DND-41 (cell line): ENCODE measurements around the gene H2BW2.
"Not testable (repeated sequence)": the region's sequence is repeated elsewhere in the genome, so short reads cannot be mapped to it uniquely, and the experiment has no call there.

Experiments
- EZH2 ChIP-seq: IDR thresholded peaks from 3 replicates; pipeline ENCODE4 v1.6.1; 2012; ENCODE audit warnings: borderline replicate concordance, low read depth, mild to moderate bottlenecking, moderate library complexity, low read length, inconsistent platforms; ENCODE audit not compliant: severe bottlenecking
- TF ChIP-seq, protein P1 (sequence below): IDR thresholded peaks from 2 replicates; pipeline ENCODE4 v1.5.1; 2012; ENCODE audit warnings: borderline replicate concordance, low read length, moderate library complexity, mild to moderate bottlenecking; ENCODE audit not compliant: poor library complexity, severe bottlenecking; ENCODE audit errors: extremely low read depth

DNA sequence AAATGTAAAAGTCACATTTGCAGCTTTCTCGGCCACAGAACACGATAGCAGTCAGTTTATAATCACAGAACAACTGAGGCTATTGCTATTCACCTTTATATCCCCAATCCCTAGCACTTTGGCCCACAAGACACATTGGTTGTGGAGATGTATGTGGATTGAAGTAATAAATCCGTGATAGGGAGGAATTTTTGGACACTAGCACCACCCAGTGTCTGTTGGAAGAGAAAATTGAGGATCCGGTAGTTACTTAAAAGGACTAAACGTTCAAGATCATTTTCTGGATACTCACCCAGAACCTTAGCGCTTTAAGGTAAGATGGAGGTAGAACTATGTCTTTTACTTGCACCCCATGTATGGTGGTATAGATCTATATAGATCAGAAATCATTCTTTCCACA lies 38.1 kb downstream of the H2BW2 start:
- TF ChIP-seq, protein P1, sequence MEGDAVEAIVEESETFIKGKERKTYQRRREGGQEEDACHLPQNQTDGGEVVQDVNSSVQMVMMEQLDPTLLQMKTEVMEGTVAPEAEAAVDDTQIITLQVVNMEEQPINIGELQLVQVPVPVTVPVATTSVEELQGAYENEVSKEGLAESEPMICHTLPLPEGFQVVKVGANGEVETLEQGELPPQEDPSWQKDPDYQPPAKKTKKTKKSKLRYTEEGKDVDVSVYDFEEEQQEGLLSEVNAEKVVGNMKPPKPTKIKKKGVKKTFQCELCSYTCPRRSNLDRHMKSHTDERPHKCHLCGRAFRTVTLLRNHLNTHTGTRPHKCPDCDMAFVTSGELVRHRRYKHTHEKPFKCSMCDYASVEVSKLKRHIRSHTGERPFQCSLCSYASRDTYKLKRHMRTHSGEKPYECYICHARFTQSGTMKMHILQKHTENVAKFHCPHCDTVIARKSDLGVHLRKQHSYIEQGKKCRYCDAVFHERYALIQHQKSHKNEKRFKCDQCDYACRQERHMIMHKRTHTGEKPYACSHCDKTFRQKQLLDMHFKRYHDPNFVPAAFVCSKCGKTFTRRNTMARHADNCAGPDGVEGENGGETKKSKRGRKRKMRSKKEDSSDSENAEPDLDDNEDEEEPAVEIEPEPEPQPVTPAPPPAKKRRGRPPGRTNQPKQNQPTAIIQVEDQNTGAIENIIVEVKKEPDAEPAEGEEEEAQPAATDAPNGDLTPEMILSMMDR = not testable (repeated sequence)
- not testable (repeated sequence) for TF ChIP-seq EZH2
